HCT116 (cell line): ENCODE measurements around the gene CPNE7. TPM values are rescaled to one million over a fixed set of nuclear protein-coding genes. Genes with fewer than 3 reads are reported as not detected.

ENCODE experiments used
- ATAC-seq: fragments of 200-7000 bp; cut with Tn5 transposase; 2 replicates; pipeline ENCODE4 v1.9.1; 2020; ENCODE audit warnings: mild to moderate bottlenecking, moderate library complexity
- Bru-seq: library from RNA; stranded (reverse); fragments of 400-500 nt; gene quantifications from one replicate; lab custom pipeline; 2021; lab: Mats Ljungman, UMichigan
- BruChase-seq, 2 experiments: library from RNA; stranded (reverse); fragments of 400-500 nt; gene quantifications; one replicate each; lab custom pipeline; 2021; lab: Mats Ljungman, UMichigan
- BruUV-seq: library from RNA; stranded (reverse); fragments of 400-500 nt; replicated peaks from 2 replicates; lab custom pipeline; 2021; lab: Mats Ljungman, UMichigan
- CTCF ChIA-PET: fragments of 300-600 bp; sonication (Branson Sonifier 250); formaldehyde crosslinking; loops from one replicate; lab custom pipeline; 2021; ENCODE audit warnings: antibody characterized with exemption; lab: Charles Lee
- POLR2A ChIA-PET: fragments of 300-600, 350-600 bp; sonication (Branson Sonifier 250); formaldehyde crosslinking; loops from one replicate; lab custom pipeline; 2021; ENCODE audit warnings: antibody characterized with exemption; lab: Charles Lee
- RAD21 ChIA-PET, 2 experiments: fragments of 300-600 bp; sonication (Branson Sonifier 250); formaldehyde crosslinking; loops; one replicate each; lab custom pipeline; 2023; ENCODE audit warnings: low total read pairs in 2 of 2; ENCODE audit not compliant: uncharacterized antibody in 2 of 2, unreplicated experiment in 2 of 2, low non-redundant PET in 1 of 2; lab: Charles Lee
- DNase-seq: peaks from one replicate; pipeline ENCODE4 v3.0.0-alpha.2; 2010; ENCODE audit warnings: low read depth, low spot score
- H2AFZ ChIP-seq: fragments of 200-600 bp; shearing (Covaris generic), sonication (generic); 2 replicates; pipeline ENCODE4 v1.6.1; 2017; ENCODE audit warnings: low read depth, mixed run types, mixed read lengths, antibody characterized with exemption, low read length; ENCODE audit not compliant: poor library complexity, severe bottlenecking
- H3K27ac ChIP-seq: 2 replicates; pipeline ENCODE4 v1.5.1; 2012; ENCODE audit warnings: low read depth, low read length
- H3K27me3 ChIP-seq: fragments of 200-600 bp; sonication (generic); 2 replicates; pipeline ENCODE4 v1.6.1; 2016; ENCODE audit warnings: mixed run types, low read length, mixed read lengths; ENCODE audit not compliant: insufficient read depth
- H3K36me3 ChIP-seq, 2 experiments: fragments of 200-500 bp in 1 of 2; fragments of 200-600 bp in 1 of 2; sonication (Bioruptor generic) in 1 of 2; sonication (generic) in 1 of 2; 2 replicates each; pipeline versions ENCODE4 v1.5.1 to v1.6.1; 2014 to 2016; ENCODE audit warnings: low read length in 2 of 2, inconsistent platforms in 1 of 2, mixed read lengths in 1 of 2, mixed run types in 1 of 2; ENCODE audit not compliant: insufficient read depth in 2 of 2, control insufficient read depth in 1 of 2
- H3K4me1 ChIP-seq, 2 experiments: fragments of 200-600 bp in 1 of 2; sonication (generic) in 1 of 2; 2 replicates each; pipeline versions ENCODE4 v1.5.1 to v1.6.1; 2012 to 2017; ENCODE audit warnings: low read length in 2 of 2, inconsistent platforms in 1 of 2, mild to moderate bottlenecking in 1 of 2, mixed read lengths in 1 of 2, mixed run types in 1 of 2, moderate library complexity in 1 of 2; ENCODE audit not compliant: insufficient read depth in 2 of 2, control insufficient read depth in 1 of 2
- H3K4me2 ChIP-seq: fragments of 200-600 bp; sonication (generic); 2 replicates; pipeline ENCODE4 v1.6.1; 2017; ENCODE audit warnings: mixed run types, low read length, mixed read lengths
- H3K4me3 ChIP-seq, 2 experiments: fragments of 200-600 bp in 1 of 2; sonication (generic) in 1 of 2; replicated peaks in 1 of 2; 2 replicates each; pipeline ENCODE4 v1.5.1; 2011 to 2016; ENCODE audit warnings: low read length in 2 of 2, control low read depth in 1 of 2, low read depth in 1 of 2, mild to moderate bottlenecking in 1 of 2, mixed read lengths in 1 of 2, mixed run types in 1 of 2
- H3K79me2 ChIP-seq: fragments of 200-600 bp; sonication (generic); 2 replicates; pipeline ENCODE4 v1.6.1; 2017; ENCODE audit warnings: mild to moderate bottlenecking, mixed run types, low read length, moderate library complexity, mixed read lengths; ENCODE audit not compliant: insufficient read depth
- H3K9ac ChIP-seq: fragments of 200-600 bp; sonication (generic); 2 replicates; pipeline ENCODE4 v1.6.1; 2016; ENCODE audit warnings: low read length, mixed read lengths
- H3K9me2 ChIP-seq: fragments of 200-600 bp; sonication (generic), shearing (Covaris generic); 2 replicates; pipeline ENCODE4 v1.6.1; 2017; ENCODE audit warnings: mixed run types, mild to moderate bottlenecking, moderate library complexity; ENCODE audit not compliant: insufficient read depth
- H3K9me3 ChIP-seq, 2 experiments: fragments of 200-500 bp in 1 of 2; fragments of 200-600 bp in 1 of 2; sonication (Bioruptor generic) in 1 of 2; sonication (generic) in 1 of 2; 2 replicates each; pipeline ENCODE4 v1.6.1; 2014 to 2017; ENCODE audit warnings: low read length in 2 of 2, mixed read lengths in 2 of 2, inconsistent platforms in 1 of 2, low read depth in 1 of 2, mild to moderate bottlenecking in 1 of 2, mixed run types in 1 of 2, moderate library complexity in 1 of 2; ENCODE audit not compliant: control insufficient read depth in 1 of 2, insufficient read depth in 1 of 2
- H4K20me1 ChIP-seq: fragments of 200-600 bp; sonication (generic), shearing (Covaris generic); 2 replicates; pipeline ENCODE4 v1.6.1; 2017; ENCODE audit warnings: mixed run types, mild to moderate bottlenecking, moderate library complexity; ENCODE audit not compliant: insufficient read depth
- EGR1 ChIP-seq: IDR thresholded peaks from 2 replicates; pipeline ENCODE4 v1.6.1; 2012; ENCODE audit warnings: low read depth
- ELF1 ChIP-seq: IDR thresholded peaks from 2 replicates; pipeline ENCODE4 v1.6.1; 2012; ENCODE audit warnings: low read depth, borderline replicate concordance
- FOSL1 ChIP-seq: IDR thresholded peaks from 2 replicates; pipeline ENCODE4 v1.6.1; 2012; ENCODE audit warnings: low read depth
- POLR2A ChIP-seq: IDR thresholded peaks from 2 replicates; pipeline ENCODE4 v1.7.0; 2011; ENCODE audit warnings: borderline replicate concordance; ENCODE audit not compliant: insufficient read depth, insufficient read length; ENCODE audit errors: extremely low read depth
- POLR2AphosphoS5 ChIP-seq: IDR thresholded peaks from 2 replicates; pipeline ENCODE4 v1.6.1; 2011; ENCODE audit warnings: mild to moderate bottlenecking, low read depth, low read length, moderate library complexity
- SP1 ChIP-seq: IDR thresholded peaks from 2 replicates; pipeline ENCODE4 v1.6.1; 2012; ENCODE audit warnings: low read depth
- SRF ChIP-seq: IDR thresholded peaks from 2 replicates; pipeline ENCODE4 v1.6.1; 2012; ENCODE audit warnings: low read depth
- YY1 ChIP-seq: IDR thresholded peaks from 2 replicates; pipeline ENCODE4 v1.6.1; 2011; ENCODE audit warnings: low read length, low read depth, moderate library complexity, mild to moderate bottlenecking; ENCODE audit not compliant: insufficient replicate concordance; ENCODE audit errors: extremely low read depth
- ZFX ChIP-seq: fragments of 450-650 bp; IDR thresholded peaks from 2 replicates; pipeline ENCODE4 v1.6.1; 2017
- ZNF274 ChIP-seq: fragments of 200-500 bp; sonication (Bioruptor generic); IDR thresholded peaks from 2 replicates; pipeline ENCODE4 v1.6.1; 2014; ENCODE audit warnings: mild to moderate bottlenecking, low read depth, low read length, inconsistent platforms
- intact Hi-C: fragments of 100-400 bp; cut with micrococcal nuclease; formaldehyde crosslinking; loops from 2 replicates; pipeline ENCODE4 v1.10.0; 2022
- long read RNA-seq: library from polyadenylated mRNA; unstranded; transcript quantifications from one replicate; pipeline ENCODE4 v2.0.0, GENCODE V29; 2021; ENCODE audit not compliant: unreplicated experiment
- polyA plus RNA-seq: library from polyadenylated mRNA; unstranded; fragments of >200 nt; gene quantifications from 2 replicates; pipeline ENCODE4 v1.2.1, GENCODE V29; 2012; ENCODE audit warnings: missing spikeins
- total RNA-seq: library from RNA; stranded (reverse); gene quantifications from one replicate; pipeline ENCODE4 v1.2.1, GENCODE V29; 2021; ENCODE audit not compliant: unreplicated experiment
- TF ChIP-seq, protein P1 (sequence below): IDR thresholded peaks from 2 replicates; pipeline ENCODE4 v1.6.1; 2011; ENCODE audit warnings: mild to moderate bottlenecking, low read length, moderate library complexity; ENCODE audit not compliant: insufficient replicate concordance; ENCODE audit errors: extremely low read depth
- TF ChIP-seq, protein P2 (sequence below): IDR thresholded peaks from 2 replicates; pipeline ENCODE4 v1.6.1; 2012

CPNE7 gene
- total RNA-seq, result 201 TPM
- polyA plus RNA-seq, result 136 and 148 TPM in 2 replicates
- Bru-seq, nascent RNA, result percentile 88 among the genes with signal in this experiment
- percentile 94 among the genes with signal in this experiment for BruChase-seq, experiment 1, labeled RNA remaining after a 6-hour chase
- percentile 93 among the genes with signal in this experiment for BruChase-seq, experiment 2, labeled RNA remaining after a 2-hour chase
- long read RNA-seq, transcript CPNE7-209 (5 exons, 682 nt), result minor isoform, 6 of 302 reads
- long read RNA-seq, transcript CPNE7-202 (15 exons, 2,409 nt), result major isoform, 69 of 302 reads
- long read RNA-seq, partial matches to known transcripts, result 92 of 302 reads
- long read RNA-seq, other reads (novel, unspliced or antisense), result 132 of 302 reads

GRCh38 chr16:89575247-89576152 is at the start of gene CPNE7:
TSS of gene CPNE7 (plus strand) at chr16:89575758. CDS start at chr16:89575898, 140 bp downstream.
- RAD21 ChIA-PET, result interaction anchor here in 1 of 2 experiments (1.3 kb wide), 1 partner anchor 66 kb away, joined by 3 read pairs; no protein-coding TSS in a partner anchor
- Histone ChIP-seq H3K9me2 (no peaks in the 10 kb centered on the region), H3K4me3 (peak within 1 kb of the TSS; percentile 71 to 97), H3K9me3 (peaks cover 0 to 4% of the 10 kb centered on the region in 2 experiments; a peak in 1 of 4 replicates), H4K20me1 (no peaks in the 10 kb centered on the region), H3K4me2 (peak within 1 kb of the TSS; percentile 99), H3K27ac (peak within 1 kb of the TSS; percentile 99), H3K36me3 (peaks cover 13 to 28% of the 10 kb centered on the region in 2 experiments; a peak in 3 of 4 replicates), H2AFZ (no peak within 1 kb of the TSS), H3K4me1 (peaks cover 14 to 32% of the 10 kb centered on the region in 2 experiments), H3K79me2 (peaks cover 36% of the 10 kb centered on the region), H3K27me3 (no peaks in the 10 kb centered on the region), H3K9ac (peak within 1 kb of the TSS; percentile 99)
- intact Hi-C loops, result loop anchor here (2.0 kb wide), 1 partner anchor 91 kb away; no protein-coding TSS in a partner anchor
- BruUV-seq, result no TSS peak
- TF ChIP-seq SRF (no peak), YY1 (no peak), FOSL1 (no peak), ZNF274 (no peak), EGR1 (no peak), ZFX (peak; percentile 75; the same call in 1 of the 2 replicates), POLR2AphosphoS5 (peak; percentile 49), POLR2A (peak; percentile 68), ELF1 (no peak), SP1 (no peak)
- TF ChIP-seq, protein P1, sequence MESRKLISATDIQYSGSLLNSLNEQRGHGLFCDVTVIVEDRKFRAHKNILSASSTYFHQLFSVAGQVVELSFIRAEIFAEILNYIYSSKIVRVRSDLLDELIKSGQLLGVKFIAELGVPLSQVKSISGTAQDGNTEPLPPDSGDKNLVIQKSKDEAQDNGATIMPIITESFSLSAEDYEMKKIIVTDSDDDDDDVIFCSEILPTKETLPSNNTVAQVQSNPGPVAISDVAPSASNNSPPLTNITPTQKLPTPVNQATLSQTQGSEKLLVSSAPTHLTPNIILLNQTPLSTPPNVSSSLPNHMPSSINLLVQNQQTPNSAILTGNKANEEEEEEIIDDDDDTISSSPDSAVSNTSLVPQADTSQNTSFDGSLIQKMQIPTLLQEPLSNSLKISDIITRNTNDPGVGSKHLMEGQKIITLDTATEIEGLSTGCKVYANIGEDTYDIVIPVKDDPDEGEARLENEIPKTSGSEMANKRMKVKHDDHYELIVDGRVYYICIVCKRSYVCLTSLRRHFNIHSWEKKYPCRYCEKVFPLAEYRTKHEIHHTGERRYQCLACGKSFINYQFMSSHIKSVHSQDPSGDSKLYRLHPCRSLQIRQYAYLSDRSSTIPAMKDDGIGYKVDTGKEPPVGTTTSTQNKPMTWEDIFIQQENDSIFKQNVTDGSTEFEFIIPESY, result no peak
- TF ChIP-seq, protein P2, sequence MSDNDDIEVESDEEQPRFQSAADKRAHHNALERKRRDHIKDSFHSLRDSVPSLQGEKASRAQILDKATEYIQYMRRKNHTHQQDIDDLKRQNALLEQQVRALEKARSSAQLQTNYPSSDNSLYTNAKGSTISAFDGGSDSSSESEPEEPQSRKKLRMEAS, result no peak
- ATAC-seq (peak; percentile 54), DNase-seq (no peak)
- POLR2A ChIA-PET, result interaction anchor here (1.2 kb wide), 1 partner anchor 10 kb away, joined by 3 read pairs; no protein-coding TSS in a partner anchor
- CTCF ChIA-PET, result interaction anchor here (0.7 to 2.2 kb wide), 3 partner anchors 10 to 131 kb away, joined by 4 to 8 read pairs (median 5); no protein-coding TSS in a partner anchor
